Measurements from ENCODE around the gene MAGI1. TPM values are rescaled to one million over a fixed set of nuclear protein-coding genes. Genes with fewer than 3 reads are reported as not detected.
"Not testable (repeated sequence)": the region's sequence is repeated elsewhere in the genome, so short reads cannot be mapped to it uniquely, and the experiment has no call there.

Gene MAGI1
- total and polyA plus RNA-seq, 7 donors = 10.2 to 54.0 (median 29.8) TPM

- 30 to 56% methylated on average over 5 of the region's 5 CpGs for WGBS, 2 donors
- Histone ChIP-seq H3K27ac (no peak overlapping the region), H3K9me3 (no peaks in the 10 kb centered on the region), H3K36me3 (no peaks in the 10 kb centered on the region), H3K4me3 (no peak overlapping the region), H3K27me3 (no peaks in the 10 kb centered on the region), H3K4me1 (peaks cover 0 to 7% (median 0%) of the 10 kb centered on the region in 4 donors)
- TF ChIP-seq EP300 (IDR thresholded peaks at IDR 0.05) (no peak), CTCF (IDR thresholded peaks at IDR 0.05) (no peak), POLR2A (IDR thresholded peaks at IDR 0.05) (no peak), POLR2AphosphoS5 (IDR thresholded peaks at IDR 0.05) (no peak)
- no peak for DNase-seq
- intact Hi-C loops (cut with DNase I) = loop anchor here (10.0 kb wide), 1 partner anchor 140 kb away; the partner anchor contains the start of gene MAGI1
These were observed 143.9 kb downstream of the MAGI1 start for GRCh38 chr3:65894679-65895453.

DNA sequence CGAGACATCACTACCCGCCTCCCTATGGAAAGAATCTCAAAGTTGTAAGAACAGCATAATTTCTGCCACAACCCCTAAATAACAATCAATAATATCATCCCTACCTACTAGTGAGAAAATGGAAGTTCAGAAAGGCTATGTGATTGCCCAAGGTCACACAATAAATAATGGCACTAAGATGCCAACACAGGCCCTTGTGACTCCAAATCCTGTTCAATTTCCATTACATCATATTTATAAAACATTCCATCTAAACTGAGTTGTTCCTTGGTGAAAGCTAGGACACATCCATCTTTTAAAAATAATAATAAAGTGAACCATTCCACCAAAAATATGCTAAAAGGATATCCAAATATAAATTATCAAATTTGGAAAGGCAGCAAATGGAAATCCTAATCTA lies 144.6 kb downstream of the MAGI1 start:
- H3K36me3 ChIP-seq = no peaks in the 10 kb centered on the region
- no peak overlapping the region for H3K27ac ChIP-seq
- no peak overlapping the region for H3K4me3 ChIP-seq
- TF ChIP-seq CTCF (IDR thresholded peaks at IDR 0.05) (no peak), EP300 (IDR thresholded peaks at IDR 0.05) (no peak), POLR2AphosphoS5 (IDR thresholded peaks at IDR 0.05) (no peak), POLR2A (IDR thresholded peaks at IDR 0.05) (no peak)
- peaks cover 0 to 8% (median 7%) of the 10 kb centered on the region in 4 donors for H3K4me1 ChIP-seq
- WGBS, 2 donors = 96 to 97% methylated on average over 2 of the region's 2 CpGs
- H3K9me3 ChIP-seq = no peaks in the 10 kb centered on the region
- DNase-seq = no peak
- intact Hi-C loops (cut with DNase I) = loop anchor here (10.0 kb wide), 1 partner anchor 141 kb away; the partner anchor contains the start of gene MAGI1
- H3K27me3 ChIP-seq = no peaks in the 10 kb centered on the region

DNA sequence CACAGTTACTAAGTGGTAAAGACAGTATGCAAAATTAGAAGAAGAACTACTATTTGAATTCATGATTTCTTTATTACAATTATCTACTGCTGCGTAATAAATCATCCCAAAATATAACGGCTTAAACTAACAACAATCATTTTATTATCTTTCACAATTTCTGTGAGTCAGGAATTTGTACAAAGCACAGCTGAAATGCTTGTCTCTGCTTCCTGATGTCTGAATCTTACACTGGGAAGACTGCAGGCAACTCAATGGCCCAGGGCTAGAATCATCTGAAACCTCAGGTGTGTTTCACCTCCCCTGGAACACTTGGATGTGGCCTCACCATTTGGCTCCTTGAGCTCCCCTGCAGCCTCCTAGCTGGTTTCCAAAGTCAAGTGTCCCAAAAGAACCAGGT lies 145.1 kb downstream of the MAGI1 start:
- H3K4me1 ChIP-seq = peaks cover 0 to 13% (median 12%) of the 10 kb centered on the region in 4 donors
- H3K9me3 ChIP-seq = no peaks in the 10 kb centered on the region
- H3K27me3 ChIP-seq = no peaks in the 10 kb centered on the region
- 60 to 70% methylated on average over 2 of the region's 2 CpGs for WGBS, 2 donors
- TF ChIP-seq EP300 (IDR thresholded peaks at IDR 0.05) (no peak), CTCF (IDR thresholded peaks at IDR 0.05) (no peak), POLR2A (IDR thresholded peaks at IDR 0.05) (no peak), POLR2AphosphoS5 (IDR thresholded peaks at IDR 0.05) (no peak)
- no peaks in the 10 kb centered on the region for H3K36me3 ChIP-seq
- DNase-seq = no peak
- no peak overlapping the region for H3K4me3 ChIP-seq
- no peak overlapping the region for H3K27ac ChIP-seq
- intact Hi-C loops (cut with DNase I) = loop anchor here (10.0 kb wide), 1 partner anchor 141 kb away; the partner anchor contains the start of gene MAGI1

GRCh38 chr3:65891477-65891876 lies 147.2 kb downstream of the MAGI1 start:
- intact Hi-C loops (cut with DNase I) = loop anchor here (10.0 kb wide), 1 partner anchor 143 kb away; the partner anchor contains the start of gene MAGI1
- H3K9me3 ChIP-seq, H3K4me3 ChIP-seq, H3K27ac ChIP-seq, DNase-seq, H3K36me3 ChIP-seq, H3K27me3 ChIP-seq: not testable (repeated sequence)
- 93 to 94% methylated on average over 2 of the region's 2 CpGs for WGBS, 2 donors
- peaks cover 0 to 18% (median 13%) of the 10 kb centered on the region in 4 donors for H3K4me1 ChIP-seq

DNA sequence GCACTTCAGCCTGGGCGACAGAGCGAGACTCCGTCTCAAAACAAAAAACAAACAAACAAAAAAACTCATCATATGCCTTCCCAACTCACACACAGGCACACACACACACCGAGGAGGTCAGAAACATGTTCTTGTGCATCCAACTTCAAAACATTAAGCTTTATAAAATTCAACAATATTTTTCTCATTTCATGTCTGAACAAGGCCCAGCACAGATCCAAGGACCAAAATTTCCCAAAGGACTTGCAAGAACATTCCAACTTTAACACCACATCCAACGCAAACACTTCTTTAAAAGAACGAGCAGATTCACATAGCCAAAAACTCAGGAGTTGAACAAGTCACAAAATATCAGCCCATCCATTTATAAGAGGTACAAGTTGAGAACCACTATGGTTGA lies 148.4 kb downstream of the MAGI1 start:
- no peaks in the 10 kb centered on the region for H3K36me3 ChIP-seq
- H3K27ac ChIP-seq = no peak overlapping the region
- intact Hi-C loops (cut with DNase I) = loop anchor here (10.0 kb wide), 1 partner anchor 144 kb away; the partner anchor contains the start of gene MAGI1
- no peak overlapping the region for H3K4me3 ChIP-seq
- 95 to 97% methylated on average over 6 of the region's 6 CpGs for WGBS, 2 donors
- no peaks in the 10 kb centered on the region for H3K9me3 ChIP-seq
- TF ChIP-seq POLR2AphosphoS5 (IDR thresholded peaks at IDR 0.05) (no peak), CTCF (IDR thresholded peaks at IDR 0.05) (no peak), EP300 (IDR thresholded peaks at IDR 0.05) (no peak), POLR2A (IDR thresholded peaks at IDR 0.05) (no peak)
- peaks cover 0 to 18% (median 13%) of the 10 kb centered on the region in 4 donors for H3K4me1 ChIP-seq
- DNase-seq = no peak
- no peaks in the 10 kb centered on the region for H3K27me3 ChIP-seq
